ENCODE results near the gene TANK.

Gene TANK

GRCh38 chr2:161134547-161135518 lies 25.4 kb upstream of the TANK start:
- H3K27ac ChIP-seq, result no peak overlapping the region
- TF ChIP-seq ZFX (IDR thresholded peaks at IDR 0.05), result no peak
- TF ChIP-seq, protein P1, sequence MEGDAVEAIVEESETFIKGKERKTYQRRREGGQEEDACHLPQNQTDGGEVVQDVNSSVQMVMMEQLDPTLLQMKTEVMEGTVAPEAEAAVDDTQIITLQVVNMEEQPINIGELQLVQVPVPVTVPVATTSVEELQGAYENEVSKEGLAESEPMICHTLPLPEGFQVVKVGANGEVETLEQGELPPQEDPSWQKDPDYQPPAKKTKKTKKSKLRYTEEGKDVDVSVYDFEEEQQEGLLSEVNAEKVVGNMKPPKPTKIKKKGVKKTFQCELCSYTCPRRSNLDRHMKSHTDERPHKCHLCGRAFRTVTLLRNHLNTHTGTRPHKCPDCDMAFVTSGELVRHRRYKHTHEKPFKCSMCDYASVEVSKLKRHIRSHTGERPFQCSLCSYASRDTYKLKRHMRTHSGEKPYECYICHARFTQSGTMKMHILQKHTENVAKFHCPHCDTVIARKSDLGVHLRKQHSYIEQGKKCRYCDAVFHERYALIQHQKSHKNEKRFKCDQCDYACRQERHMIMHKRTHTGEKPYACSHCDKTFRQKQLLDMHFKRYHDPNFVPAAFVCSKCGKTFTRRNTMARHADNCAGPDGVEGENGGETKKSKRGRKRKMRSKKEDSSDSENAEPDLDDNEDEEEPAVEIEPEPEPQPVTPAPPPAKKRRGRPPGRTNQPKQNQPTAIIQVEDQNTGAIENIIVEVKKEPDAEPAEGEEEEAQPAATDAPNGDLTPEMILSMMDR (conservative IDR thresholded peaks at IDR 0.05), result no peak

DNA sequence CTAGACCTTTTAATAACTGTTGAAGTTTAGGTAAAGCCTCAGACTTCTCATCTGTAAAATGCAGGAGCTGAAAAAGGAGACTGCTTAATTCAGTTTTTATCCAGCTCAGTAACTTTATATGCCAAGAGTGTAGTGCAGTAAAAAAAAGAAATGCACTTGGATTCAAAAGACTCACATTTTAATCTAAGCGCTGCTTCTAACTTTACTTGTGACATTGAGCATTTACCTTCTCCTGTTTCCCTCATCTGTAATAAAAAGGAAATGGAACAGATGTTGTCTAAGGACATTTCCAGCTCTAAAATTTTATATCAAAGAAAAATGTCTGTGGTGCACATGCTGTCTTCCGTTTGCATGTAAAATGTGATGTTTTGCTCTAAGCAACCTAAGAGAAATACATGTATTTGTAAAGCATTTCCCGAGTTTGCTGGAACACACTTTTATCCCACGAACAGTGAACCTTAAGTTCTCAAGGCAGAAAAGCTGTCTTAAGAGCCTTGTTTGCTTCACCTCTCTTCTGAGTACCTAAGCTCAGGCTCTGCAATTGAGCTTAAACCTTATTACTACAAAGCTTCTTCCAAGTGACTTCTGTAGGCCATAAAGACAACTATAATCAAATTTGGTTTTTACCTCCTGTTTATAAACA lies 24.2 kb upstream of the TANK start:
- TF ChIP-seq, protein P1 (conservative IDR thresholded peaks at IDR 0.05), result no peak
- no peak for TF ChIP-seq ZFX (IDR thresholded peaks at IDR 0.05)
- H3K27ac ChIP-seq, result no peak overlapping the region

DNA sequence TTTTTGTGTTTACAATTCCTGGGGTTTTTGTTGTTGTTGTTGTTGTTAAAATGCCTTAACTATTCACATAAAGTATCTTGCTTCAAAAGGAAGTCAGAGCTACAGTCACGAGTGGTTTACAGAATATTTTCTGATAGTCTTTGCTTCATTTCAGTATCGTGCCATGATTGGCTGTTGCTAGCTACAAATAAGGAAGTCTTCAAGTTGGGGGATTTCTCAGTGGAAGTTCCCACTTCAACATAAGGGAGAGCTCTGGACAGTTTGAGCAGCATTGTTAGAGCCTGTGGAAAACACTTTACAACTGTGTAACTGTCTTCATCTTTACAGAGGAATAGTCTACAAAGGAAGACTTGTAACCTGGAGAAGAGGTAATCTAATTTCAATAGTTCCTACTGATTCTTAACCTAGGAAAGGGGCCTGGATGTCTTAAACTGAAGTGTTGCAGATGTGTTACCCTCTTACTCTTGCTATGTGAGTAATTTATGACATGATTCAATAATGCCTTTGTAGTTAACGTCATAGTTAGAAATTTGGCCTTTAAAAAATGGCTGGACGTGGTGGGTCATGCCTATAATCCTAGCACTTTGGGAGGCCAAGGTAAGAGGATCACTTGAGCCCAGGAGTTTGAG lies 23.4 kb upstream of the TANK start:
- H3K27ac ChIP-seq, result no peak overlapping the region

DNA sequence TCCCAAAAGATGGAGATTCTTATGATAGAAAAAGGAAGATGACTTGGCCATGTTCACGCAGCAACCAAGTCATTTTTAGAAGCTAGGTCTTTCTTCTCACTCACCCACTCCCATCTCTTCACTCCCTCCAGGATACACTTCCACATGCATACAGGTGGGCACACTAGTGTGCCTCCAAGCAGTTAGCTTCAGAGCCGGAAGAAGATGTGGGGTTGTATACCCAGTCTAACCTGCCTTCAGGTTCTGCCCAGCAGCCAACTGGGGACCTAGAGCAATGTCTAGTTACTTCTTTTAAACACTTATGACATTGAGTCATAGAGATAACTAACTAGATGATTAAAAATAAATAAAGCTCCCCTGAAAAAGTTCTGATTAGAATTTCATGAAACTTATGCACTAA lies 21.8 kb upstream of the TANK start:
- no peak for TF ChIP-seq ZFX (IDR thresholded peaks at IDR 0.05)
- TF ChIP-seq, protein P1 (conservative IDR thresholded peaks at IDR 0.05), result no peak
- no peak overlapping the region for H3K27ac ChIP-seq

More for the DNA sequence above, 23.4 kb upstream of the TANK start:
- no peak for TF ChIP-seq ZFX (IDR thresholded peaks at IDR 0.05)
- TF ChIP-seq, protein P1 (conservative IDR thresholded peaks at IDR 0.05), result no peak

DNA sequence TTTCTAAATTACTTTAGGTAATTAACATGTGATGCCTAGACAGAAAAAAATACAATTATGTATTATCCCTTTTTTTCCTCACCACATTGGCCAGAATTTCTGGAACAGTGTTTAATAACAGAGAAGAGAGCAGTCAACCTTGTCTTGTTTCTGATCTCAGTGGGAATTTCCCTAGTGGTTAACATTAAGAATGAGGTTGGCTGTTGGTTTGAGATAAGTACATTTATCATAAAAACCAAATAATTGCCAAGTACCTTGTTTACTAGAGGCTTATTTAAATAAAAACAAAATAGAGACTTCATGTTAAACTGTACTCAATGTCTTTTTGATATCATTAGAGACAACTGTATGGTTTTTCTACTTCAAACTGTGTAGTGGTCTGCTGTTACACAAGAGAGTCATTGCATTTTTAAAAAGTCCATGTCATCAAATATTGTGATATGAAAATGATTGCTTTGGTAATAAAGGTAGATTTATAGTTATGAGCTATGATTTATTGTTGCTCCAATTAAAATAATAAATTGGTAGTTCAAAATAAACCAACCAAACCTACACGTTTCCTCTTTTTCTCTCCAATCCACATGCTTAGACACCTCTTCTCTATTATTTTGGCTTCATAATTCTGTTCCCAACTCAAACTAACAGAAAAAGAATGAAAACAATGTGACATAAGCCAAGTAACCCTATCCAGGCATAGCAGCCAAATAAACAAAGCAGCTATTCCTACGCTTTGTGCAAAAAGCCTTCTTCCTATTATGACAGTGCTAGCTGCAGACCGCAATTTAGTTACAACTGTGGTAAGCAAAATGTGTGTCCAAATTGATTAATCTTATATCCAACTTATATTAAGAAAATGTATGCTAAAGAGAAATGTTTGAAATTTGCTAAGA lies 20.9 kb upstream of the TANK start:
- no peak for TF ChIP-seq ZFX (IDR thresholded peaks at IDR 0.05)
- TF ChIP-seq, protein P1 (conservative IDR thresholded peaks at IDR 0.05), result no peak
- H3K27ac ChIP-seq, result no peak overlapping the region

DNA sequence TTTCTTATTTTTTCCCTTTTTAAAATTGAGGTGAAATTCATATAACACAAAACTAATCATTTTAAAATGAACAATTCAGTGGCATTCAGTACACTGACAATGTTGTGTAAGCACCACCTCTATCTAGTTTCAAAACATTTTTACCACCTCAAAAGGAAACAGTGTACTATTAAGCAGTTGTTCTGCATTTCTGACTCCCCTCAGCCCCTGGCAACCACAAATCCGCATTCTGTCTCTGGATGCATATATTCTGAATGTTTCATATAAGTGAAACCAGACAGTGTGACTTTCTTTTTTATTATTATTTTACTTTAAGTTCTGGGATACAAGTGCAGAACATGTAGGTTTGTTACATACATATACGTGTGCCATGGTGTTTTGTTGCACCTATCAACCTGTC lies 19.2 kb upstream of the TANK start:
- TF ChIP-seq, protein P1 (conservative IDR thresholded peaks at IDR 0.05), result no peak
- no peak for TF ChIP-seq ZFX (IDR thresholded peaks at IDR 0.05)

More for the DNA sequence above, 19.2 kb upstream of the TANK start:
- no peak overlapping the region for H3K27ac ChIP-seq

Data from C4-2B (cell line).